GM21717 (cell line): ENCODE data around the gene SAPCD2.

Experiments
- ATAC-seq: cut with Tn5 transposase; IDR thresholded peaks from one replicate; pipeline ENCODE4 v1.9.1; 2021; ENCODE audit warnings: mild to moderate bottlenecking, moderate library complexity; ENCODE audit not compliant: unreplicated experiment

SAPCD2 gene

GRCh38 chr9:137020771-137021567 is 49.4 kb downstream of the SAPCD2 start:
- ATAC-seq = no peak

GRCh38 chr9:137019891-137020683 is 50.3 kb downstream of the SAPCD2 start:
- ATAC-seq = no peak

- no peak for ATAC-seq
Observed at GRCh38 chr9:137018761-137019559, 51.4 kb downstream of the SAPCD2 start.

- no peak for ATAC-seq
Observed at GRCh38 chr9:137017791-137018497, 52.4 kb downstream of the SAPCD2 start.

GRCh38 chr9:137017071-137017470 is 53.3 kb downstream of the SAPCD2 start:
- ATAC-seq = no peak

GRCh38 chr9:137016436-137016835 is 53.9 kb downstream of the SAPCD2 start:
- ATAC-seq = no peak

GRCh38 chr9:137015976-137016375 is 54.4 kb downstream of the SAPCD2 start:
- ATAC-seq = no peak

- ATAC-seq = no peak
Observed at GRCh38 chr9:137015540-137015930, 54.8 kb downstream of the SAPCD2 start.

GRCh38 chr9:137014776-137015539 is 55.4 kb downstream of the SAPCD2 start:
- ATAC-seq = no peak

- no peak for ATAC-seq
Observed at GRCh38 chr9:137014166-137014565, 56.2 kb downstream of the SAPCD2 start.

- ATAC-seq = no peak
Observed at GRCh38 chr9:137013571-137013940, 56.8 kb downstream of the SAPCD2 start.

GRCh38 chr9:137012694-137013570 is 57.4 kb downstream of the SAPCD2 start:
- no peak for ATAC-seq
